Frontal cortex (tissue), 4 donors: ENCODE measurements around the gene DNAJC9. TPM values are rescaled to one million over a fixed set of nuclear protein-coding genes. Genes with fewer than 3 reads are reported as not detected.
A peak's percentile ranks its signal among the peaks of the same experiment; 100 is the strongest.

ENCODE experiments used
- DNase-seq, 2 donors: peaks; one replicate each; pipeline ENCODE4 v3.0.0; 2012; ENCODE audit warnings: low spot score in 2 of 2
- FAIRE-seq: peaks from 2 replicates; lab custom pipeline; 2012; peaks lifted over from hg19 to GRCh38; lab: Jason Lieb, UNC
- total RNA-seq: library from RNA; depleted of rRNA; stranded (reverse); fragments of >200 nt; gene quantifications from one replicate; pipeline ENCODE4 v1.2.3, GENCODE V29; 2014
- donor health status: control.
- donor health status: control.
- donor health status: control.

DNAJC9 gene
- total RNA-seq, 1 donor from 2014 or later: 79.1 TPM

- no peak for FAIRE-seq
Observed at GRCh38 chr10:73244866-73245477, 2.1 kb downstream of the DNAJC9 start.

DNA sequence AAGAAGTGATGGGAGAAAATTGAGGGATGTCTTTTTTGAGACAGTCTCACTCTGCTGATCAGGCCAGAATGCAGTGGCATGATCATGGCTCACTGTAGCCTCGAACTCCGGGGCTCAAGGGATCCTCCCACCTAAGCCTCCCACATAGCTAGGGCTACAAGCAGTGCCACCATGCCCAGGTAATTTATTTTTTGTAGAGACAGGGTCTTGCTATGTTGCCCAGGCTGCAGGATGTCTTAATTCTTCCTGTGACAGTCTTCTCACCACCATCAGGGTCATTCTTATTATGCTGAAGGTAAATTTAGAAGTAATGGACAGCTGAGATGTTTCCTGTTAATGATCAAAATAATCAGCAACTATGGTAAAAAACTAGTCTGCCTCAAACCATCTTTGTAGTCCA, 7.1 kb downstream of the DNAJC9 start:
- DNase-seq: no peak
- FAIRE-seq: no peak

More at GRCh38 chr10:73244866-73245477, 2.1 kb downstream of the DNAJC9 start:
- no peak for DNase-seq

- DNase-seq (no peak), FAIRE-seq (no peak)
Observed at GRCh38 chr10:73238990-73239566, 8.0 kb downstream of the DNAJC9 start.

DNA sequence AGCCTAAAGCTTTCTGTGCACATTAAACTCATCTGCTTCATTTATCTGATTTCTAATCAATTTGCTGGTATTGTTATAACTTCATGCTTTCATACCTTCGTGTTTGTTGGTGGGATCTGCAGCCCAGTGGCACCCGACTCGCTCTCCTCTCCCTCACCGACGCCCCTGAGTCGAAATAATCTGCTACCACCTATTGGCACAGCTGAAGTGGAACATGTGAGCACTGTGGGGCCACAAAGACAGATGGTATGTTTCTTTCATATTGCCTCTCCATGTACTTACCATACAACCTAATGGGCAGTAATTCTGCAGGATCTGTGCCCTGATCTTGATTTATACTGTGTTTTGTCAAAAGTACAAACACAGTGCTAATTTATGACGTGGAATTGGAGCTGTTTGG, 12.4 kb downstream of the DNAJC9 start:
- DNase-seq: no peak
- FAIRE-seq: no peak

DNA sequence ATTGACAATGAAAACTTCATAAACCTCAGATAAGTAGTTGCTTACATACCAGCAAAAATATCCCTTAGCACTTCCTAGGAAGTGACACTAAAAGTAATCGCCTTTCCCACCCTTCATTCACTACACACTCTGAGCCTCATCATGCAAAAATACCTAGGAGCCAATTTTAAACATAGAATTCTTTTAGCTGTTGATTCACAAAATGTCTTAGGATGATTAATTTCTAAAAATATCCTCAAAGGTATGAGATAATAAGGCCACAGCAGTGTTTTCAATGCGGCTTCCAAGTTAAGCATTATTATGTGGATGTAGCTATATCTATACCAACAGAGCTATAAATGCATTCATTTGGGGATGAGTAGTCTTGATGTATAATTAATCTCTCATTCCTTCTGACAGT, 13.2 kb downstream of the DNAJC9 start:
- FAIRE-seq (no peak), DNase-seq (no peak)

GRCh38 chr10:73232887-73233286, 14.2 kb downstream of the DNAJC9 start:
- FAIRE-seq (no peak), DNase-seq (no peak)

DNA sequence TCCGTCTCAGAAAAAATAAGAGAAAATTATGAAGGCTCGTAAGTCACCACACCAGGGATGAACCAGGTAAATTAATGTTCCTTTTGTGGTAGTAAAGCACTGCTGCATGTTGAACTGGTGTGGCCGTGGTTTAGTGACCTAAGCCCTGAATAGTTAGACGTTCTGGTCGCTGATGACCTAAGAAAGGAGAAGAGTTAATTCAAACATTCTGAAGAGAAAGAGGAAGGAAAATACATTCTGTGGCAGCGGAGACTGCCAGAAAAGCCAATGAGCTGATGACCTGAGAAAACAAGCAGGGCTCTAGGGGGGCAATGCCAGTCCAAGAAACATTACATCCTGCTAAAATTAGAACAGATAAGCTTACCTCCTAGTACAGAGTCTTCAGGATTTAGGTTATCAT, 17.5 kb downstream of the DNAJC9 start:
- FAIRE-seq (no peak), DNase-seq (no peak)

GRCh38 chr10:73228247-73228646, 18.8 kb downstream of the DNAJC9 start:
- no peak for DNase-seq

GRCh38 chr10:73226663-73227062, 20.4 kb downstream of the DNAJC9 start:
- DNase-seq: no peak
- FAIRE-seq: no peak

More at GRCh38 chr10:73228247-73228646, 18.8 kb downstream of the DNAJC9 start:
- no peak for FAIRE-seq

DNA sequence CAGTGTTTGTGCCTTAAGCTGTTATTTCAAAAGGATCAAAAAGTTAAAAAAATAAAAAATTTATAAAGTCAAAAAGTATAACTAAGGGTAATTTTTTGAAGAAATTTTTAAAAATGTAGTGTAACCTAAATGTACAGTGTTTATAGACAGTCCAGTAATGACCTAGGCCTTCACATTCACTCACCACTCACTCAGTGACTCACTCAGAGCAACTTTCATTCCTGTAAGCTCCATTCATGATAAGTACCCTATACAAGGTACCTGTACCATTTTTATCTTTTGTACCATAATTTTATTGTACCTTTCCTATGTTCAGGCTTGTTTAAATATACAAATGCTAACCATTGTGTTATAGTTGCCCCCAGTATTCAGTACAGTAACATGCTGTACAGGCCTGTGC, 21.5 kb downstream of the DNAJC9 start:
- FAIRE-seq (peak; percentile 66), DNase-seq (no peak)

- DNase-seq: no peak
- FAIRE-seq: peak; percentile 10
Observed at GRCh38 chr10:73220989-73221388, 26.1 kb downstream of the DNAJC9 start.

DNA sequence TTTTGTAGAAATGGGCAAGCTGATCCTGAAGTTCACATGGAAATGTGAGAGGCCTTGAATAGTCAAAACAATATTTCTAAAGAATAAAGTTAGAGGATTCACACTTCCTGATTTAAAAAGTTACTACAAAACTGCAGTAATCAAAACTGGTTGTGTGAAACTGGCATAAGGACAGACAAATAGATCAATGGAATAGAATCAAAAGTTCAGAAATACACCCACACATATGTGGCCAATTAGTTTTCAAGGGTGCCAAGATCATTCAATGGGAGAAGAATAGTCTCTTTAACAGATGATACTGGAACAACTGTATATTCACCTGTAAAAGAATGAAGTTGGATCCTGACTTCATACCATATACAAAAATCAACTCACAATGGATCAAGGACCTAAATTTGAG, 27.7 kb downstream of the DNAJC9 start:
- DNase-seq (no peak), FAIRE-seq (no peak)

GRCh38 chr10:73218431-73219191, 28.4 kb downstream of the DNAJC9 start:
- DNase-seq (no peak), FAIRE-seq (no peak)

DNA sequence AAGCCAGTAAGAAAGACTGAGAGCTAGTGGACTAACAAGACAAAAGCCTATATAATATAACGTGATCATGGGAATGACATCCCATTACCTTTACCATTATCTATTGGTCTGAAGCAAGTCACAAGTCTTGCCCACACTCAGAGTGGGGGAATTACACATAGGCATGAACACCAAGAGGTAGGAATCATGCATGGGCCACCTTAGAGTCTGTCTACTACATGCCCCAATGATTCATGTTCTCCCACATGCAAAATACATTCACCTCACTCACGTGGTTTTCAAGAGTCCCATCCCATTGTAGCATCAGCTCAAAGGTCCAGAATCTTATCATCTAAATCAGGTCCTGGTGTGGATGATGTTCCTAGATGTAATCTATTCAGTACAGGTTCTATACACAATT, 29.4 kb downstream of the DNAJC9 start:
- no peak for FAIRE-seq
- DNase-seq: no peak

GRCh38 chr10:73215749-73216148, 31.3 kb downstream of the DNAJC9 start:
- FAIRE-seq: no peak
- DNase-seq: no peak

- DNase-seq: no peak
- FAIRE-seq: no peak
Observed at GRCh38 chr10:73211106-73211811, 35.8 kb downstream of the DNAJC9 start.

DNA sequence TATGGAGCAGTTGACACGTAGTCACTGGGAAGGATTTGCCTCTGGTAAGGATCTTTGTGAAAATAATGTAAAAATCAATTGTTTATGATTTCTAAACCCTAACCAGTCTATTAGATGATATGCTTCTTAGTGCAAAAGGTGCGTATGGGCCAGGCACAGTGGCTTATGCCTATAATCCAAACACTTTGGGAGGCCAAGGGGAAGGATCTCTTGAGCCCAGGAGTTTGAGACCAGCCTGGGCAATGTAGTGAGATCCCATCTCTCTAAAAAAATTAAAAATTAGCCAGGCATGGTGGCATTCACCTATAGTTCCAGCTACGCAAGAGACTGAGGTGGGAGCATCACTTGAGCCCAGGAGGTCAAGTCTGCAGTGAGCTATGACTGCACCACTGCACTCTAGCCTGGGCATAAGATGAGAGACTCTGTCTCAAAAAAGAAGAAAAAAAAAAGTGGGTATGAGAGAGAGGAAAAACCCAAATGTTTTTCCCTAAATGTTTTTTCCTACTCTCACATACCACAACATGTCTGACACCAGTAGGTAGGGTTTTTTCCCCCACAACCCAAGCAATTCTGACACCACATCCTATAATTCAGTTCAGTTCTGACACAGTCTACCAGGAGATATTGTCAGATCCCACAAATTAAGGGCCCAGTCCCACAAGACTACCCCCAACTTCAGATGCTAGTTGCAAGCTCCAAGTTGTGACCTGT, 36.5 kb downstream of the DNAJC9 start:
- FAIRE-seq: no peak

DNA sequence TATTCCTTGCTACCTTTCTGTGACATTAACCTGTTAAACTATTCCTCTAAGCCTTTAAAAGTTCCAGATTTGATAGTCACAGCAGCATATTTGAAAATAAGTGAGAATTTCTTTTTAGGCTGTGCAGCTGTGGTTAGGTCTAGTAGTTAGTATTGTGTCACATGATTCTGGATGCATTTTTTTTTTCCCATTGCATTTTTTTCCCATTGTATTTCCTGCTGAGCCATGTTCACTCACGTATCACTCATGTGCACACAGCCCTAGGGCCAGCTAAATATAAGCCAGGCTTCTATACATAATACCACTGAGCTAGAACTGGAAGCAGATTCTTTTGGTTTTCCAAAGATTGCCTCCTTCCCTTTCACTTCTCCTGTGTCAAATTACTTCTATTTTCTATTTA, 37.4 kb downstream of the DNAJC9 start:
- no peak for DNase-seq
- FAIRE-seq: no peak

More for the DNA sequence above, 36.5 kb downstream of the DNAJC9 start:
- DNase-seq: no peak

DNA sequence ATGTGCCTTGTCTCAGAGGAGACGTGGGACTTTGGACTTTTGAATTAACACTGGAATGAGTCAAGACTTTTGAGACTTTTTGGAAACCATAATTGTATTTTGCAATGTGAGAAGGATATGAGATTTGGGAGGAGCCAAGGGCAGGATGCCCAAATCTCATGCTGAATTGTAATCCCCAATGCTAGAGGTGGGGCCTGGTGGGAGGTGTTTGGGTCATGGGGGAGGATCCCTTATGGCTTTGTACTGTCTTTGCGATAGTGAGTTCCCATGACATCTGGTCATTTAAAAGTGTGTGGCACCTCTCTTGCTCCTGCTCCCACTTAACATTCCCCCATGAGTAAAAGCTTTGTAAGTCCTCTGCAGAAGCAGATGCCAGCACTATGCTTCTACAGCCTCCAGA, 39.2 kb downstream of the DNAJC9 start:
- no peak for FAIRE-seq

DNA sequence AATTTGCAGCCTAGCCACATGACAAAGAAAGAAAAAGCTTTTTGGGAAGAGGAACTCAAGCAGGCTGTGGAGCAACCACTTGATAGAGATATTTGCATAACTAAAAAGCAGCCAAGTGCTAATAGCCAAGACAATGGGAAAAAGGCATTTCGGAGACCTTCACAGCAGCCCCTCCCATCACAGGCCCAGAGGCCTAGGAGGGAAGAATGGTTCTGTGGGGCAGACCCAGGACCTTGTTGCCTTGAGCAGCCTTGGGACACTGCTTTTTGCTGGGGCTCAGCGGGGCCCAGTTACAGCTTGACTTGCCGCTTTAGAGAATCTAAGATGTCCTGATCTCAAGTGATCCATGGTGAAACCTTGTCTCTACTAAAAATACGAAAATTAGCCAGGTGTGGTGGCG, 40.7 kb downstream of the DNAJC9 start:
- FAIRE-seq (no peak), DNase-seq (no peak)

More for the DNA sequence above, 39.2 kb downstream of the DNAJC9 start:
- no peak for DNase-seq
